Pulmonary artery endothelial cell (primary cell): ENCODE data around the gene CENPA. TPM values are rescaled to one million over a fixed set of nuclear protein-coding genes. Genes with fewer than 3 reads are reported as not detected.
"Not testable (repeated sequence)": the region's sequence is repeated elsewhere in the genome, so short reads cannot be mapped to it uniquely, and the experiment has no call there.

Source experiments
- DNase-seq: peaks from one replicate; pipeline ENCODE4 v3.0.0-alpha.2; 2011; ENCODE audit warnings: low read depth, low spot score
- total RNA-seq: library from RNA; depleted of rRNA; stranded (reverse); fragments of >200 nt; gene quantifications from 2 replicates; pipeline ENCODE4 v1.2.3, GENCODE V29; 2014

CENPA gene
- total RNA-seq, 1 donor from 2014 or later: 14.2 TPM

- DNase-seq: not testable (repeated sequence)
These were observed 24.9 kb upstream of the CENPA start for GRCh38 chr2:26760991-26761390.

DNA sequence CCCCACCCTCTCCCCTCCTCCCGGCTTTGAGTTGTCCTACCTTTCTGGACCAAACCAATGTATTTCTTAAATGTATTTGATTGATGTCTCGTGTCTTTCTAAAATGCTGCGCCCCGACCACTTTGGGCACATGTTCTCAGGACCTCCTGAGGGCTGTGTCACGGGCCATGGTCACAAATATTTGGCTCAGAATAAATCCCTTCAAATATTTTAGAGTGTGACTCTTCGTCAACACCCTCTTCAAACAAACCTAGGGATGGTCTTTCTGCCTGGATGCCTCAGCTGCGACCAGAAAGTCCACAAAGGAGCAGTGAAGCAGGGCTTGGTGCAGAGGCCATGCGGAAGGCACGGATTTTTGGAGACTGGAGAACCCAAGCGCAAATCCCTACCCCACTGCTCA, 22.8 kb upstream of the CENPA start:
- DNase-seq: no peak

DNA sequence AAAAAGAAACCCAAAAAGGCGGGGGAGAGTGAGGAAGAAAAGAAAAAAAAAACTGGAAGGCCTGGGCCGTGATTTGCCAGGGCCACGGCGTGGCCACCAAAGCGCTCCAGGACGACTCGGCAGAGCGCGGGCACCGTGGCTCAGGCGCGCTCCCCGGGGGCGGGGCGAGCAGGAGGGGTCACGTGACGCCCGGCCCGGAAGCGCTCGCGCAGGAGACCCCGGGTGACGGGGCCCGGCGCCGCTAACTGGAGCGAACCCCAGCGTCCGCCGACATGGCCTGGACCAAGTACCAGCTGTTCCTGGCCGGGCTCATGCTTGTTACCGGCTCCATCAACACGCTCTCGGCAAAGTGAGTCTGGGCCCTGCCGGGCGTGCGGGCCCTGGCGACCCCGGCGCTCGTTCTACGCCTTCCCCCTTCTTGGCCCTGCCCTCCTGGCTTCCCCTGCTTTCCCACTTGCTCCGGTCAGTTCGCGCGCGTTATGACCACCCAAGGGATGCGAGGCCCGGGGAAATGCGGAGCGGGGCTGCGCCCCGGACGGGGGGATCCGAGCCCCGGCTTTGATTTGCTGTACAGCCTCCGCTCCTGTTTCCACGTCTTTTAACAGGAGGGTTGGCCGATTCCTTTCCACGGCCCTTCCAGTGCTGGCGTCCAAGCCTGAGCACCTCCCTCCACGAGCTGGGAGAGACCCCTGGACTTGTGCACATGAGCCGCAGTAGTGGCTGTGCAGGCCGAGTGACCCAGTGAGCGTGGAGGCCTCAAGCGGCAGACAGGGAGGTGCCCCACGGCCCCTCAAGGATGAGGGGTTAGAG, 21.6 kb upstream of the CENPA start, which contains the start of gene SLC35F6:
SLC35F6 (plus strand) TSS at position 207 of the 810 bp plus-strand sequence; CDS start at position 273, 66 bp downstream.
- DNase-seq: no peak

- no peak for DNase-seq
These were observed 20.9 kb upstream of the CENPA start for GRCh38 chr2:26764906-26765305.

- no peak for DNase-seq
These were observed 20.2 kb upstream of the CENPA start for GRCh38 chr2:26765475-26766200.

DNA sequence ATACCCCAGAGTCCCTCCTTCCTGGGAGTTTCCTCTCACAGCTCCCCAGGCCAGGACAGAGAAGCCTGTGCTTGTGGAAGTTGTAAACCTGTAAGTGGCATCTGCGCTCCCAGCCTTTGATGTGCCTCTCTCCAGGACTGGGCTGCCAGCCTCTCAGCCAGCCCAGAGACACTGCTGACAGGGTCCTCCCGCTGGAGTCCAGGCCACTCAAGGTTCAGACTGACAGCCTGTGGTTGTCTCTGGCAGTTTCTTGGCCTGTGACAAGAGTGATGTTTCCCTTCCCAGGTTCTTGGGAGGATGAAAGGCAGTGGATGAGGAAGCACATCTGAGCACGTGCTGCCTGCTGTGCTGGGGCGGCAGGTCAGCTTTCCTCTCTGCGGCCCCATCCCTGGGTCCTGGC, 18.7 kb upstream of the CENPA start:
- DNase-seq: no peak

DNA sequence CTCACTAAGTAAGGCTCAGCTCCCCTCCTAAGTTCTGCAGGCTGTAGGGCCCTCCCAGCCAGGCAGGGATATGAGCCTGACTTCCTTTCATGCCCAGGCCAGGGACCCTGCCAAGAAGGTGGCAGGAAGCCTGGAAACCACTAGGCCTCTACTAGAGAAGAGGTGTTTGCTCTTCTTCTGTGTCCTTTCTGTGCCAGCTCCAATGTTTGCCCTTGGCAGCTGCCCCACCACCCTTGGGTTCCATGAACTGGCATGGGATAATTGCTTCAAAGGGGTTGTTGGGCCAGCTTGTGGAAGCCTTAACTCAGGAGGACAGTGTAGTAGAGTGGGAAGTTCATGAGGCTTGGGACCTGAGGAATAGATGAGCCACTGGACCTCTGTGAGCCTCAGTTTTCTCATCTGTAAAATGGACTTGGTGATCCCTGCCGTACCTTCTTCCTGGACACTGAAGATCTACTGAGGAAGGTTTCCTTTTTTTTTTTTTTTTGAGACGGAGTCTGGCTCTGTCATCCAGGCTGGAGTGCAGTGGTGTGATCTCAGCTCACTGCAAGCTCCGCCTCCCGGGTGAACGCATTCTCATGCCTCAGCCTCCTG, 17.9 kb upstream of the CENPA start:
- DNase-seq: no peak

DNA sequence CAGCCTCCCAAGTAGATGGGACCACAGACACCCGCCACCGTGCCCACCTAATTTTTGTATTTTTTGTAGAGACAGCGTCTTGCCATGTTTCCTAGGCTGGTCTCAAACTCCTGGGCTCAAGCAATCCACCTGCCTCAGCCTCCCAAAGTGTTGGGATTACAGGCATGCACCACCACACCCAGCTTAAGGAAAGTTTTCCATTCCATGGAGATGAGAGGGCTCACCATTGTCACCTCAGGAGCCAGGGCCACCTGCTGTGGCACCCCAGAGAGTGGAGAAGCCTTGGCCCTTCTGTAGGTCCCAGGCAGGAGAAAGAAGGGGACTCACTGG, 17.1 kb upstream of the CENPA start:
- DNase-seq: no peak

DNA sequence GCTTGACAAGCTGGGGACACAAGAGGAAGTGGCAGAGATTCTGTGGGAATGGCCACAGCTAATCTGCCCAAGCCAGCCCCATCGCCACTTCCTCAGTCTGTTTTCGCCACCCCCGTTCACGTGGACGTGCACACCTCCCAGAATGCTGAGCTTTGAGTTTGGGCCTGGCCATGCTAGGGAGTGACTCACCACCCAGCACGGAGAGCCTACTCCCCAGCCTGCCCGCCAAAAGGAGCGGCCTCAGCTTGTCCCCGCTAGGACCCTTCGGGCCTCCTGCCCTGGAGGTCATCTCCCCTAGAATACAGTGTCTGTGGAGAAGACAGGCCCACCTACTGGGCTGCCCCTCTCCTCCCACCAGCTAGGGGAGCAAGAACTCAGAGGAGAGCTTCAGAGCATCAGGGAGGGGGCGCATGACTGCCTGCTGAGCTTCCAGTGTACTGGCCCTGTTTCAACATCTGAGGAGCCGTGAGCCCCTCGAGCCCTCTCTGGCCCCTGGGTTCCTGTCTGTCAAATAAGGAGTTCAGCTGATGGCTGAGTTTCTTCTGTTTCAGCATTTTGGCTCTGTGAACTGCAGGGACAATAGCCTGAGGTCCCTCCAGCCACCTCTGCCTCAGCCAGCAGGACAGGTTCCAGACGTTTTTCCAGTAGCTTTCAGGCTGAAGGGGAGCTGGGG, 16.6 kb upstream of the CENPA start:
- no peak for DNase-seq

DNA sequence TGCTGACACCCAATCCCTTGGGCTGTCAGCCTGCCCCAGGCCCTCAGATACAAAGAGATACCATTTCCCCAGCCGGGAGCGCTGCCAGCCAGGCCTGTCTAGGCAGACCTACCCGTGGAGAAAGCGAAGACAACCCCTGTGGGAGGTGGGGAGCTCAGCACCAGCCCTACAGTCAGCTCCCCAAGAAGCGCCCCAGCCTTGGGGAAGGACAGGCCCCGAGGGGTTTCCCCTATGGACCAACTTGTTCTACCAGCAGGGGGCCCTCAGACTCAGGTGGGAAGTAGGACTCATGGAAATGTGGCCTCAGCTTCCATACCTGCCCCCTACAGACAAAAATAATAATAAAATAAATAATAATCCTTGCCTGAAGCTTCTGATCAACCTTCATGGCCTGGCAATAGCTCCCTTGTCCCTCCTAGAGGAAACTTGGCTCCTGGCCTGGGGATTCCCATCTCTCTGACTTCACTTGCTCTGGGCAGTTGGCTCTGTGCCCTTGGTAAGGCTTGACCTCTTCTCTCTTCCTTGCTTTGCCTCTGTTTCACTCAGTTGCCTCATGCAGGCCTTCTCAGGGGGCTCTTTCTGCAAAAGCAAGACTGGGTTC, 14.8 kb upstream of the CENPA start:
- peak; percentile 71 for DNase-seq

DNA sequence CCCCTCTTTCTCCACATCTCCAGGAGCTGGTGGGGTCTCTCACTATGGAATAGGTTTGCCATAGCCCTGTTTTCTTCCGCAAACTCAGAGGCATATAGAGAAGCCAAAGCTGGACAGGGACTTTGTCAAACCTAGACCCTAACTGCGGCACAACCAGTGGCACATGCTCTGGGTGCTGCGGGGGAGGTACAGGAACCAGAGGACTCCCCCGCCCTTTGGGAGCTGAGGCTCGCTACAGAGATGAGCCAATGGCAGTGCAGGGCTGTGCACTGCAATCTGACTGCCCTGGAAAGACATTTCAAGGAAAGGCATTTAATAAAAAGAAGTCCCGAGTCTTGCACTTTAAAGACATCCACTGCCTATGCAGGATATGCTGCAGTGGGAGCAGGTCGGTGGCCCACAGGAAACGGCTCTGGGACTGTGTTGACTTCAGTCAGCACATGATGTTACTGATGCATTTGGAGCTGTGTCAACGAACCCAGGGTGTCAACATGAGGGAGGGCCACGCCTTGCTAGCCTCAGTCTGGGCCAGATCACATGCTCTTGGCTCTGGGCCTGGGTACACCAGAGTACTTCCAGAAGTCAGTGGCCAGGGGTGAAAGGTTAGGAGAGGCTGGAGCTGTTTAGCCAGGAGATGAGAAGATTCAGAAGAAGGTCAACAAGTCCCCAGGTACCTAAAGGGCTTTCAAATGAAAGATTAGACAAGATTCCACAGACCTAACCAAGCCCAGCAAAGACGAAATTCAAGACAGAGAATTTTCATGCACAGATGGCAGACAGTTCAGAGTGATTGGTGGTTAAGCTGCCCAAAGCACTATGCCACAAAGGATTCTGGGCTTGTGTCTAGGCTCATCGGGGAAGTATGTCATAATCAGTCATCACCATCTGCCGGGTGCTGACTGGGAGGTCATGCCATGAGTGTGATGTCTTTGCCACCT, 13.5 kb upstream of the CENPA start:
- no peak for DNase-seq

- no peak for DNase-seq
These were observed 9.6 kb upstream of the CENPA start for GRCh38 chr2:26776195-26776800.

- no peak for DNase-seq
These were observed 7.8 kb upstream of the CENPA start for GRCh38 chr2:26778098-26778497.

DNA sequence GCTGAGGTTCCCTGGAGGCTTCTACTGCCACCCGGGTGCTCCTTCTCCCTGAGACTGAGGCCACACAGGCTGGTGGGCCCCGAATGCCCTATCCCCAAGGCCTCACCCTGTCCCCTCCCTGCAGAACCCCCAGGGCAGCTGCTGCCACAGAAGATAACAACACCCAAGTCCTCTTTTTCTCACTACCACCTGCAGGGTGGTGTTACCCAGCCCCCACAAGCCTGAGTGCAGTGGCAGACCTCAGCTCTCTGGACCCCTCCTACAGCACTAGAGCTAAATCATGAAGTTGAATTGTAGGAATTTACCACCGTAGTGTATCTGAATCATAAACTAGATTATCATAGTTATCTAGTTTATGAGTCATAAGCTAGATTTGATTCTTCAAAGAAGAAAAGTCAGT, 7.3 kb upstream of the CENPA start:
- DNase-seq: no peak

GRCh38 chr2:26780203-26780760, 5.6 kb upstream of the CENPA start:
- no peak for DNase-seq

DNA sequence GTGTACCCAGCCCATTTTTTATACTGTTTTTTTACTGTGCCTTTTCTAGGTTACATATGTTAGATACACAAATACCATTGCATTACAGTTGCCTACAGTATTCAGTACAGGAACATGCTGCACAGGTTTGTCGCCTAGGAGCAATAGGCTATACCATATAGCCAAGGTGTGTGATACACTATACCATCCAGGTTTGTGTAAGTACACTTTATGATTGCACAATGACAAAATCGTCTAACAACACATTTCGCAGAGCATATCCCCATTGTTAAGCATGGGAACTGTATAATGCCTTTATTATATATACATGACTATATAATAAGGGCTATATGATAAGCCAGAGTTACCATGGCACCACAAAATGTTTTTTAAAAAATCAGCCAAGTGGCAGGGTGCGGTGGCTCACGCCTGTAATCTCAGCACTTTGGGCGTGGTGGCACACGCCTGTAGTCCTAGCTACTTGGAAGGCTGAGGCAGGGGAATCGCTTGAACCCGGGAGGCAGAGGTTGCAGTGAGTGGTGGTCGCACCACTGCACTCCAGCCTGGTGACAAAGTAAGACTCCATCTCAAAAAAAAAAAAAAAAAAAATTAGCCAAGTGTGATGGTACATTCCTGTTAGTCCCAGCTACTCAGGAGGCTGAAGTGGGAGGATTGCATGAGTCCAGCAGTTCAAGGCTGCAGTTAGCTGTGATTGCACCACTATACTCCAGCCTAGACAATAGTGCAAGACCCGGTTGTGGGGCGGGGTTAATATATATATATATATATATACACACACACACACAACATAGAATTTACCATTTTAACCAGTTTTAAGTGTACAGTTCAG, 2.8 kb upstream of the CENPA start:
- no peak for DNase-seq

GRCh38 chr2:26784570-26785234, 1.2 kb upstream of the CENPA start:
- DNase-seq: no peak
